GM23338 (cell line): Measurements from ENCODE around the gene PRDM7. TPM values are rescaled to one million over a fixed set of nuclear protein-coding genes. Genes with fewer than 3 reads are reported as not detected.
A peak's percentile ranks its signal among the peaks of the same experiment; 100 is the strongest.

Experiments used
- ATAC-seq: fragments of 200-7000 bp; cut with Tn5 transposase; 3 replicates; pipeline ENCODE4 v1.9.1; 2020
- DNase-seq: peaks from one replicate; pipeline ENCODE4 v3.0.0-alpha.2; 2015; ENCODE audit warnings: low spot score
- H2AFZ ChIP-seq: fragments of 200-600 bp; sonication (generic); 2 replicates; pipeline ENCODE4 v1.8.0; 2016; ENCODE audit warnings: antibody characterized with exemption, mild to moderate bottlenecking, moderate library complexity
- H3F3A ChIP-seq: fragments of 200-600 bp; sonication (generic); replicated peaks from 2 replicates; pipeline ENCODE4 v1.8.0; 2017; ENCODE audit warnings: antibody characterized with exemption, mixed run types, low read depth
- H3K27ac ChIP-seq: fragments of 200-600 bp; sonication (generic); 2 replicates; pipeline ENCODE4 v1.6.1; 2016; ENCODE audit warnings: low read depth
- H3K27me3 ChIP-seq: fragments of 200-600 bp; sonication (generic); 2 replicates; pipeline ENCODE4 v1.8.0; 2016; ENCODE audit warnings: mild to moderate bottlenecking, mixed run types, moderate library complexity; ENCODE audit not compliant: insufficient read depth
- H3K36me3 ChIP-seq: fragments of 200-600 bp; sonication (generic); 2 replicates; pipeline ENCODE4 v1.8.0; 2016; ENCODE audit warnings: mild to moderate bottlenecking; ENCODE audit not compliant: insufficient read depth
- H3K4me1 ChIP-seq: fragments of 200-600 bp; sonication (generic); 2 replicates; pipeline ENCODE4 v1.8.0; 2016; ENCODE audit warnings: mild to moderate bottlenecking, moderate library complexity; ENCODE audit not compliant: insufficient read depth
- H3K4me2 ChIP-seq: fragments of 200-600 bp; sonication (generic); 2 replicates; pipeline ENCODE4 v1.7.1; 2017; ENCODE audit warnings: mixed run types
- H3K4me3 ChIP-seq: fragments of 200-600 bp; sonication (generic); 2 replicates; pipeline ENCODE4 v1.6.1; 2016; ENCODE audit warnings: mixed run types
- H3K79me2 ChIP-seq: fragments of 200-600 bp; sonication (generic); replicated peaks from 2 replicates; pipeline ENCODE4 v1.8.0; 2017; ENCODE audit warnings: mild to moderate bottlenecking; ENCODE audit not compliant: insufficient read depth
- H3K9me2 ChIP-seq: fragments of 200-600 bp; sonication (generic); 2 replicates; pipeline ENCODE4 v1.8.0; 2017; ENCODE audit not compliant: insufficient read depth
- H4K20me1 ChIP-seq: fragments of 200-600 bp; sonication (generic); replicated peaks from 2 replicates; pipeline ENCODE4 v1.8.0; 2017; ENCODE audit warnings: mild to moderate bottlenecking; ENCODE audit not compliant: insufficient read depth
- H3K27ac Mint-ChIP-seq: 2 replicates; pipeline ENCODE4 v1.8.0; 2020; ENCODE audit warnings: inconsistent platforms, mild to moderate bottlenecking, moderate library complexity, mixed read lengths
- H3K27me3 Mint-ChIP-seq: 3 replicates; pipeline ENCODE4 v1.8.0; 2022; ENCODE audit warnings: low read depth, mild to moderate bottlenecking, moderate library complexity, mixed read lengths, inconsistent platforms; ENCODE audit not compliant: insufficient read depth, poor library complexity
- H3K36me3 Mint-ChIP-seq: 3 replicates; pipeline ENCODE4 v1.8.0; 2021; ENCODE audit warnings: low read depth, mild to moderate bottlenecking, inconsistent platforms, moderate library complexity, mixed read lengths
- H3K4me1 Mint-ChIP-seq: 3 replicates; pipeline ENCODE4 v1.8.0; 2020; ENCODE audit warnings: mild to moderate bottlenecking, inconsistent platforms, mixed read lengths
- H3K4me3 Mint-ChIP-seq: 3 replicates; pipeline ENCODE4 v1.8.0; 2021; ENCODE audit warnings: moderate library complexity, mild to moderate bottlenecking, inconsistent platforms, mixed read lengths
- H3K9me3 Mint-ChIP-seq: 3 replicates; pipeline ENCODE4 v1.8.0; 2020; ENCODE audit warnings: moderate library complexity, mild to moderate bottlenecking, inconsistent platforms, mixed read lengths
- CREB1 ChIP-seq: fragments of 250-450 bp; sonication (Bioruptor Pico); IDR thresholded peaks from 2 replicates; pipeline ENCODE4 v1.5.0; 2020; ENCODE audit warnings: low read depth, mild to moderate bottlenecking, moderate library complexity
- CTCF ChIP-seq, 2 experiments: fragments of 200-600 bp in 1 of 2; sonication (generic) in 1 of 2; conservative IDR thresholded peaks; 2 replicates each; pipeline versions ENCODE4 v1.5.1 to v1.6.1; 2016 to 2017; ENCODE audit warnings: antibody characterized with exemption in 2 of 2, low read depth in 2 of 2, mild to moderate bottlenecking in 2 of 2, moderate library complexity in 1 of 2
- ETS1 ChIP-seq: IDR thresholded peaks from 2 replicates; pipeline ENCODE4 v1.6.1; 2016; ENCODE audit warnings: antibody characterized with exemption
- JUNB ChIP-seq: IDR thresholded peaks from one replicate; pipeline ENCODE4 v1.6.1; 2016; ENCODE audit warnings: antibody characterized with exemption; ENCODE audit not compliant: unreplicated experiment
- NANOG ChIP-seq: IDR thresholded peaks from 2 replicates; pipeline ENCODE4 v1.6.1; 2016; ENCODE audit warnings: antibody characterized with exemption, borderline replicate concordance
- POLR2AphosphoS5 ChIP-seq: IDR thresholded peaks from 2 replicates; pipeline ENCODE4 v1.6.1; 2016; ENCODE audit warnings: antibody characterized with exemption, low read depth
- polyA plus RNA-seq: library from polyadenylated mRNA; unstranded; fragments of >200 nt; fragmentation: Nextera tagmentation; extraction: Ambion mirVana; gene quantifications from 2 replicates; pipeline ENCODE4 v1.2.1, GENCODE V29; 2016
- total RNA-seq: library from RNA; depleted of rRNA; stranded (reverse); fragments of >200 nt; shearing (Covaris generic); gene quantifications from 2 replicates; pipeline ENCODE4 v1.2.3, GENCODE V29; 2014
- TF ChIP-seq, protein P1 (sequence below): IDR thresholded peaks from one replicate; pipeline ENCODE4 v1.6.1; 2018; ENCODE audit warnings: antibody characterized with exemption; ENCODE audit not compliant: unreplicated experiment

PRDM7 gene
- total and polyA plus RNA-seq, 2 experiments from 2014 or later: 0.08 TPM; not detected in 1

DNA sequence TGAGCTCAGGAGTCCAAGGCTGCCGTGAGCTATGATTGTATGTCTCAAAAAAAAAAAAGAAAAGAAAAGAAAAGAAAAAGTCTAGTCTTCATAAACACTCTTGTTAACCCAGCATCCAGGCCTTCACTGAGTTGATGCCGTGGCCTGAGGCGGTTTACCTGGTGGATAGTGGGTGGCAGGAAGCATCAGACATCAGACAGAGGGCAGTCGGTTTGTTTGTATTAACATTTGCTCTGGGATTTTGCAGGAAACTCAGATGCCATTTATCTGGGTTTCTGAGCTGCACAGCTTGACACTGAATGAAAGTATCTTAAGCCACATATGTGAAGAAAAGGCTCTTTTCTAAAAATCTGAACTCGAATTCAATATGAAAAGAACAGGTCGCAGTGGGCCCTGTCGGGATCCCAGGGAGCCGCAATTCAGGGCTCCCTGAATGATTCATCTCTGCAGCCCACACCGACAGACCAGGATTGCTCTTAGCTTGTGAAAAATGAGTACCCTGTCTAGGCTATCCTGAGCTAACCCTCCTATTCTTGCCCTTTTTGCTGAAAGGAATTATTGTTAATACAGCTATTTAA lies 56.8 kb downstream of the PRDM7 start (continued):
- TF ChIP-seq, protein P1, sequence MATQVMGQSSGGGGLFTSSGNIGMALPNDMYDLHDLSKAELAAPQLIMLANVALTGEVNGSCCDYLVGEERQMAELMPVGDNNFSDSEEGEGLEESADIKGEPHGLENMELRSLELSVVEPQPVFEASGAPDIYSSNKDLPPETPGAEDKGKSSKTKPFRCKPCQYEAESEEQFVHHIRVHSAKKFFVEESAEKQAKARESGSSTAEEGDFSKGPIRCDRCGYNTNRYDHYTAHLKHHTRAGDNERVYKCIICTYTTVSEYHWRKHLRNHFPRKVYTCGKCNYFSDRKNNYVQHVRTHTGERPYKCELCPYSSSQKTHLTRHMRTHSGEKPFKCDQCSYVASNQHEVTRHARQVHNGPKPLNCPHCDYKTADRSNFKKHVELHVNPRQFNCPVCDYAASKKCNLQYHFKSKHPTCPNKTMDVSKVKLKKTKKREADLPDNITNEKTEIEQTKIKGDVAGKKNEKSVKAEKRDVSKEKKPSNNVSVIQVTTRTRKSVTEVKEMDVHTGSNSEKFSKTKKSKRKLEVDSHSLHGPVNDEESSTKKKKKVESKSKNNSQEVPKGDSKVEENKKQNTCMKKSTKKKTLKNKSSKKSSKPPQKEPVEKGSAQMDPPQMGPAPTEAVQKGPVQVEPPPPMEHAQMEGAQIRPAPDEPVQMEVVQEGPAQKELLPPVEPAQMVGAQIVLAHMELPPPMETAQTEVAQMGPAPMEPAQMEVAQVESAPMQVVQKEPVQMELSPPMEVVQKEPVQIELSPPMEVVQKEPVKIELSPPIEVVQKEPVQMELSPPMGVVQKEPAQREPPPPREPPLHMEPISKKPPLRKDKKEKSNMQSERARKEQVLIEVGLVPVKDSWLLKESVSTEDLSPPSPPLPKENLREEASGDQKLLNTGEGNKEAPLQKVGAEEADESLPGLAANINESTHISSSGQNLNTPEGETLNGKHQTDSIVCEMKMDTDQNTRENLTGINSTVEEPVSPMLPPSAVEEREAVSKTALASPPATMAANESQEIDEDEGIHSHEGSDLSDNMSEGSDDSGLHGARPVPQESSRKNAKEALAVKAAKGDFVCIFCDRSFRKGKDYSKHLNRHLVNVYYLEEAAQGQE: no peak
- TF ChIP-seq ETS1 (no peak), JUNB (no peak)

GRCh38 chr16:90019543-90020259 lies 57.4 kb downstream of the PRDM7 start:
- Mint-ChIP-seq H3K27ac (peak overlapping the region; percentile 97), H3K36me3 (peaks cover 11% of the 10 kb centered on the region), H3K4me1 (peaks cover 26% of the 10 kb centered on the region), H3K4me3 (peak overlapping the region; percentile 79), H3K27me3 (peaks cover 18% of the 10 kb centered on the region), H3K9me3 (peaks cover 3% of the 10 kb centered on the region; the same call in 1 of the 3 replicates)
- TF ChIP-seq NANOG (no peak), CTCF (conservative IDR thresholded peaks at IDR 0.05; ENCODE audit: low read depth in 2 of 2) (peak; percentile 24 to 53; a peak in 3 of 4 replicates), CREB1 (CRISPR knock-in tag) (peak; percentile 64; the same call in 1 of the 2 replicates), POLR2AphosphoS5 (peak; percentile 53)
- peaks cover 12% of the 10 kb centered on the region for H4K20me1 ChIP-seq
- H3K4me1 ChIP-seq: peaks cover 31% of the 10 kb centered on the region
- peak; percentile 86 for DNase-seq
- peaks cover 25% of the 10 kb centered on the region for H3K79me2 ChIP-seq
- H3K4me3 ChIP-seq: peak overlapping the region; percentile 60
- H3K36me3 ChIP-seq: no peaks in the 10 kb centered on the region
- H3K27me3 ChIP-seq: no peaks in the 10 kb centered on the region
- peak overlapping the region; percentile 94 for H2AFZ ChIP-seq
- H3K4me2 ChIP-seq: peak overlapping the region; percentile 83
- H3K9me2 ChIP-seq: no peaks in the 10 kb centered on the region
- peak overlapping the region; percentile 93 for H3K27ac ChIP-seq
- H3F3A ChIP-seq: peaks cover 41% of the 10 kb centered on the region
- ATAC-seq: peak; percentile 40
